B cell (primary cell): ENCODE measurements around the gene ACOXL. TPM values are rescaled to one million over a fixed set of nuclear protein-coding genes. Genes with fewer than 3 reads are reported as not detected.

Source experiments
- ATAC-seq: fragments of 200-7000 bp; cut with Tn5 transposase; one replicate; pipeline ENCODE4 v1.10.0; 2021; ENCODE audit warnings: low read depth, mild to moderate bottlenecking, moderate number of reproducible peaks, moderate library complexity
- CTCF ChIA-PET: fragments of 350-600 bp; sonication (Branson Sonifier 250); formaldehyde crosslinking; loops from one replicate; lab custom pipeline; 2021; ENCODE audit warnings: antibody characterized with exemption, inconsistent platforms; lab: Charles Lee
- POLR2A ChIA-PET: fragments of 350-600 bp; sonication (Branson Sonifier 250); formaldehyde crosslinking; loops from one replicate; lab custom pipeline; 2021; ENCODE audit warnings: antibody characterized with exemption; lab: Charles Lee
- DNase-seq: peaks from one replicate; pipeline ENCODE4 v3.0.0; 2013
- H2AFZ ChIP-seq: 2 replicates; pipeline ENCODE4 v1.6.1; 2012; ENCODE audit warnings: mild to moderate bottlenecking, low read depth, low read length; ENCODE audit not compliant: insufficient read depth, poor library complexity, severe bottlenecking
- H3K27ac ChIP-seq, 2 donors: 1 replicate in 1 of 2; 2 replicates in 1 of 2; pipeline ENCODE4 v1.5.1; 2012 to 2013; ENCODE audit warnings: low read length in 2 of 2, mild to moderate bottlenecking in 2 of 2, moderate library complexity in 1 of 2
- H3K27me3 ChIP-seq, 4 experiments: fragments of 200-600 bp in 1 of 4; sonication (generic) in 1 of 4; replicated peaks in 1 of 4; 1 replicate in 2 of 4; 2 replicates in 2 of 4; pipeline versions ENCODE4 v1.6.1 to v1.7.0; 2013 to 2016; ENCODE audit warnings: low read length in 3 of 4, mild to moderate bottlenecking in 2 of 4, mixed read lengths in 1 of 4, moderate library complexity in 1 of 4; ENCODE audit not compliant: insufficient read depth in 4 of 4, control insufficient read depth in 3 of 4; ENCODE audit errors: control extremely low read depth in 1 of 4
- H3K36me3 ChIP-seq, 2 experiments: replicated peaks in 1 of 2; 1 replicate in 1 of 2; 2 replicates in 1 of 2; pipeline versions ENCODE4 v1.6.1 to v1.7.1; 2013; ENCODE audit warnings: low read length in 1 of 2; ENCODE audit not compliant: insufficient read depth in 2 of 2, control insufficient read depth in 1 of 2; ENCODE audit errors: control extremely low read depth in 1 of 2, extremely low read depth in 1 of 2
- H3K4me1 ChIP-seq, 2 donors: fragments of 200-600 bp in 1 of 2; sonication (generic) in 1 of 2; 1 replicate in 1 of 2; 2 replicates in 1 of 2; pipeline versions ENCODE4 v1.5.1 to v1.6.1; 2013 to 2017; ENCODE audit warnings: low read length in 2 of 2; ENCODE audit not compliant: control insufficient read depth in 2 of 2, insufficient read depth in 2 of 2
- H3K4me2 ChIP-seq: replicated peaks from 2 replicates; pipeline ENCODE3; 2012; ENCODE audit warnings: mild to moderate bottlenecking, low read depth, low read length; ENCODE audit not compliant: poor library complexity, severe bottlenecking
- H3K4me3 ChIP-seq, 5 experiments: fragments of 200-600 bp in 1 of 5; sonication (generic) in 1 of 5; 1 replicate in 3 of 5; 2 replicates in 2 of 5; pipeline versions ENCODE4 v1.5.1 to v1.7.0; 2011 to 2016; ENCODE audit warnings: low read length in 4 of 5, mild to moderate bottlenecking in 4 of 5, low read depth in 2 of 5, control low read depth in 1 of 5, moderate library complexity in 1 of 5; ENCODE audit not compliant: insufficient read depth in 1 of 5; ENCODE audit errors: control extremely low read depth in 1 of 5, extremely low read depth in 1 of 5
- H3K79me2 ChIP-seq: fragments of 200-600 bp; sonication (generic); one replicate; pipeline ENCODE4 v1.6.0; 2016; ENCODE audit warnings: low read length; ENCODE audit not compliant: control insufficient read depth, insufficient read depth
- H3K9ac ChIP-seq: fragments of 200-600 bp; sonication (generic); 2 replicates; pipeline ENCODE4 v1.6.1; 2017; ENCODE audit warnings: mild to moderate bottlenecking, low read length, moderate library complexity
- H3K9me3 ChIP-seq, 3 donors: one replicate each; pipeline versions ENCODE4 v1.6.1 to v1.7.1; 2013; ENCODE audit warnings: low read length in 2 of 3; ENCODE audit not compliant: control insufficient read depth in 2 of 3, insufficient read depth in 1 of 3; ENCODE audit errors: control extremely low read depth in 1 of 3
- H4K20me1 ChIP-seq: 2 replicates; pipeline ENCODE4 v1.6.0; 2012; ENCODE audit warnings: mild to moderate bottlenecking, low read length; ENCODE audit not compliant: insufficient read depth, control insufficient read depth, poor library complexity, severe bottlenecking
- H3K27ac Mint-ChIP-seq: one replicate; pipeline ENCODE4 v1.8.0; 2021; ENCODE audit warnings: mixed read lengths
- H3K27me3 Mint-ChIP-seq: one replicate; pipeline ENCODE4 v1.8.0; 2021; ENCODE audit warnings: mixed read lengths
- H3K4me1 Mint-ChIP-seq: one replicate; pipeline ENCODE4 v1.8.0; 2021; ENCODE audit warnings: mixed read lengths
- H3K4me3 Mint-ChIP-seq: one replicate; pipeline ENCODE4 v1.8.0; 2021; ENCODE audit warnings: mixed read lengths
- H3K9me3 Mint-ChIP-seq: one replicate; pipeline ENCODE4 v1.8.0; 2022; ENCODE audit warnings: mixed read lengths; ENCODE audit not compliant: insufficient read depth
- EZH2 ChIP-seq: IDR thresholded peaks from 2 replicates; pipeline ENCODE4 v1.6.1; 2012; ENCODE audit warnings: borderline replicate concordance, low read depth, mild to moderate bottlenecking, moderate library complexity, low read length; ENCODE audit not compliant: insufficient read depth, poor library complexity, severe bottlenecking
- WGBS: methylation state at CpG from one replicate; pipeline ENCODE4 v1.1.5; 2013; ENCODE audit warnings: missing lambda C conversion rate; ENCODE audit not compliant: insufficient coverage; 5-methylcytosine and 5-hydroxymethylcytosine counted together
- intact Hi-C: fragments of 100-400 bp; cut with micrococcal nuclease; formaldehyde crosslinking; loops from one replicate; pipeline ENCODE4 v1.10.0; 2022
- polyA plus RNA-seq: library from polyadenylated mRNA; depleted of rRNA; stranded (reverse); fragments of >200 nt; gene quantifications from 2 replicates; pipeline ENCODE4 v1.2.3, GENCODE V29; 2012
- total RNA-seq, 2 donors: library from RNA; stranded (reverse); fragments of 120-200 nt in 1 of 2; gene quantifications; 1 replicate in 1 of 2; 2 replicates in 1 of 2; pipeline versions ENCODE4 v1.2.3 to v1.2.4, GENCODE V29; 2013 to 2022
- TF ChIP-seq, protein P1 (sequence below): fragments of 200-600 bp; IDR thresholded peaks from one replicate; pipeline ENCODE4 v1.8.0; 2022; ENCODE audit warnings: antibody characterized with exemption, mild to moderate bottlenecking

ACOXL gene
- total and polyA plus RNA-seq, 2 donors (not counting 1 experiment from before 2014, with no cell fraction given) = 0.06 TPM; not detected in 1

GRCh38 chr2:110955045-110955444 is 222.7 kb downstream of the ACOXL start:
- H3K27me3 ChIP-seq = peaks cover 0 to 3% (median 1%) of the 10 kb centered on the region in 4 experiments
- DNase-seq (no peak), ATAC-seq (no peak)
- H3K9me3 ChIP-seq = no peaks in the 10 kb centered on the region
- H2AFZ ChIP-seq = no peak overlapping the region
- Mint-ChIP-seq H3K27me3 (peaks cover 24% of the 10 kb centered on the region), H3K27ac (no peak overlapping the region), H3K9me3 (no peaks in the 10 kb centered on the region), H3K4me3 (no peak overlapping the region), H3K4me1 (no peaks in the 10 kb centered on the region)
- H3K9ac ChIP-seq = no peak overlapping the region
- ChIA-PET CTCF (no interaction called here), POLR2A (interaction anchor here (0.7 kb wide), 1 partner anchor 20 kb away, joined by 4 read pairs; no protein-coding TSS in a partner anchor)
- no CpG with 5 or more reads among the region's 2 CpGs for WGBS
- no peak overlapping the region for H3K4me3 ChIP-seq
- no peaks in the 10 kb centered on the region for H4K20me1 ChIP-seq
- no peaks in the 10 kb centered on the region for H3K4me1 ChIP-seq
- H3K27ac ChIP-seq = no peak overlapping the region
- intact Hi-C loops = no loop called here
- H3K36me3 ChIP-seq = no peaks in the 10 kb centered on the region
- H3K79me2 ChIP-seq = no peaks in the 10 kb centered on the region
- TF ChIP-seq, protein P1, sequence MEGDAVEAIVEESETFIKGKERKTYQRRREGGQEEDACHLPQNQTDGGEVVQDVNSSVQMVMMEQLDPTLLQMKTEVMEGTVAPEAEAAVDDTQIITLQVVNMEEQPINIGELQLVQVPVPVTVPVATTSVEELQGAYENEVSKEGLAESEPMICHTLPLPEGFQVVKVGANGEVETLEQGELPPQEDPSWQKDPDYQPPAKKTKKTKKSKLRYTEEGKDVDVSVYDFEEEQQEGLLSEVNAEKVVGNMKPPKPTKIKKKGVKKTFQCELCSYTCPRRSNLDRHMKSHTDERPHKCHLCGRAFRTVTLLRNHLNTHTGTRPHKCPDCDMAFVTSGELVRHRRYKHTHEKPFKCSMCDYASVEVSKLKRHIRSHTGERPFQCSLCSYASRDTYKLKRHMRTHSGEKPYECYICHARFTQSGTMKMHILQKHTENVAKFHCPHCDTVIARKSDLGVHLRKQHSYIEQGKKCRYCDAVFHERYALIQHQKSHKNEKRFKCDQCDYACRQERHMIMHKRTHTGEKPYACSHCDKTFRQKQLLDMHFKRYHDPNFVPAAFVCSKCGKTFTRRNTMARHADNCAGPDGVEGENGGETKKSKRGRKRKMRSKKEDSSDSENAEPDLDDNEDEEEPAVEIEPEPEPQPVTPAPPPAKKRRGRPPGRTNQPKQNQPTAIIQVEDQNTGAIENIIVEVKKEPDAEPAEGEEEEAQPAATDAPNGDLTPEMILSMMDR = no peak
- TF ChIP-seq EZH2 = no peak
- H3K4me2 ChIP-seq = no peak overlapping the region

DNA sequence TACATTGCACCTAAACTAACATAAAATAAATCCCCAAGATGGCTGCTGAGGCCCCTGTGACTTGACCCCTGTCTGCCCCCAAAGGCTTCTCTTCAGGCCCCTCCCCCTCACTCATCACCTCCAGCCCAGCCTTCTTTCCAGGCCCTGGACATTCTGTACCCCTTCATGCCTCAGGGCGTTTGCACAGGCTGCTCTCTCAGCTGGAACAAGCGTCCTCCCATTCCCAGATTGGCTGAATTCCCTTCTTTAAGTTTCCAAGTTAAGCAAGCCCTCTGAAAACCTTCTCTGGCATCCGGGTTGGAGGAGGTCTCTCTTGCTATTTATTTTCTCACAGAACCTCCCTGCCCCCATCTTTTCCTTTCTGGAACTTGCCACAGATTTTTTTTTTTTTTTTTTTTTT is 223.2 kb downstream of the ACOXL start:
- Histone ChIP-seq H3K4me2 (no peak overlapping the region), H3K4me1 (no peaks in the 10 kb centered on the region), H2AFZ (no peak overlapping the region), H3K36me3 (no peaks in the 10 kb centered on the region), H3K27ac (no peak overlapping the region), H3K9me3 (no peaks in the 10 kb centered on the region), H3K9ac (no peak overlapping the region), H3K4me3 (no peak overlapping the region), H3K27me3 (peaks cover 0 to 3% (median 1%) of the 10 kb centered on the region in 4 experiments), H3K79me2 (no peaks in the 10 kb centered on the region), H4K20me1 (no peaks in the 10 kb centered on the region)
- intact Hi-C loops = no loop called here
- ATAC-seq (no peak), DNase-seq (no peak)
- ChIA-PET CTCF (no interaction called here), POLR2A (interaction anchor here (0.7 kb wide), 1 partner anchor 20 kb away, joined by 4 read pairs; no protein-coding TSS in a partner anchor)
- TF ChIP-seq, protein P1 = no peak
- no peak for TF ChIP-seq EZH2
- no peak overlapping the region for H3K27ac Mint-ChIP-seq
- H3K27me3 Mint-ChIP-seq = peaks cover 24% of the 10 kb centered on the region
- H3K9me3 Mint-ChIP-seq = no peaks in the 10 kb centered on the region
- no peak overlapping the region for H3K4me3 Mint-ChIP-seq
- WGBS = 79% methylated on average over 2 of the region's 3 CpGs
- no peaks in the 10 kb centered on the region for H3K4me1 Mint-ChIP-seq
